K562 (cell line): ENCODE results near the gene POLD1. TPM values are rescaled to one million over a fixed set of nuclear protein-coding genes. Genes with fewer than 3 reads are reported as not detected.

Source experiments
- ATAC-seq: fragments of 200-7000 bp; cut with Tn5 transposase; 3 replicates; pipeline ENCODE4 v1.9.1; 2020; ENCODE audit warnings: moderate library complexity
- BruUV-seq: library from RNA; stranded (reverse); fragments of 400-500 nt; replicated peaks from 2 replicates; lab custom pipeline; 2021; lab: Mats Ljungman, UMichigan
- CTCF ChIA-PET: fragments of 300-600 bp; formaldehyde crosslinking; extraction: SDS; loops from one replicate; lab custom pipeline; 2021; ENCODE audit warnings: low intra/inter-chr PET ratio; lab: Yijun Ruan, JAX
- POLR2A ChIA-PET: fragments of 300-600, 350-650 bp; sonication (Branson Sonifier 250); formaldehyde crosslinking; extraction: SDS; loops from one replicate; lab custom pipeline; 2021; ENCODE audit warnings: antibody characterized with exemption, inconsistent platforms; lab: Yijun Ruan, JAX
- DNase-seq, 4 experiments: peaks; one replicate each; pipeline versions ENCODE4 v3.0.0 to v3.0.0-alpha.2; 2011 to 2018; ENCODE audit warnings: low spot score in 3 of 4, mixed read lengths in 3 of 4; ENCODE audit errors: extremely low read depth in 1 of 4
- FAIRE-seq: peaks from 2 replicates; lab custom pipeline; 2011; peaks lifted over from hg19 to GRCh38; lab: Jason Lieb, UNC
- H2AFZ ChIP-seq: 2 replicates; pipeline ENCODE4 v1.6.0; 2011; ENCODE audit warnings: low read depth, low read length, control low read depth, inconsistent platforms
- H3K27ac ChIP-seq: fragments of 200-600 bp; 3 replicates; pipeline ENCODE4 v1.8.0; 2011; ENCODE audit warnings: low read depth, mild to moderate bottlenecking, control low read depth, inconsistent platforms, low read length, moderate library complexity, mixed read lengths; ENCODE audit errors: extremely low read depth
- H3K27me3 ChIP-seq, 2 experiments: fragments of 300-600 bp in 1 of 2; 2 replicates in 1 of 2; 3 replicates in 1 of 2; pipeline versions ENCODE4 v1.6.0 to v1.8.0; 2011; ENCODE audit warnings: inconsistent platforms in 2 of 2, low read length in 2 of 2, mild to moderate bottlenecking in 1 of 2, mixed read lengths in 1 of 2, moderate library complexity in 1 of 2; ENCODE audit not compliant: control insufficient read depth in 2 of 2, insufficient read depth in 2 of 2
- H3K36me3 ChIP-seq: fragments of 300-600 bp; 3 replicates; pipeline ENCODE4 v1.8.0; 2011; ENCODE audit warnings: mild to moderate bottlenecking, low read length, inconsistent platforms; ENCODE audit not compliant: control insufficient read depth, insufficient read depth
- H3K4me1 ChIP-seq, 2 experiments: fragments of 200-600 bp in 1 of 2; replicated peaks in 1 of 2; 2 replicates in 1 of 2; 3 replicates in 1 of 2; pipeline versions ENCODE4 v1.5.1 to v1.8.0; 2011; ENCODE audit warnings: inconsistent platforms in 2 of 2, low read length in 2 of 2, mild to moderate bottlenecking in 1 of 2, mixed read lengths in 1 of 2, moderate library complexity in 1 of 2; ENCODE audit not compliant: control insufficient read depth in 2 of 2, insufficient read depth in 2 of 2
- H3K4me2 ChIP-seq: 2 replicates; pipeline ENCODE4 v1.6.1; 2011; ENCODE audit warnings: low read length, control low read depth, inconsistent platforms, mixed read lengths; ENCODE audit not compliant: insufficient read depth
- H3K4me3 ChIP-seq: fragments of 200-600 bp; sonication (generic), shearing (Covaris generic); 2 replicates; pipeline ENCODE4 v1.5.1; 2016; ENCODE audit warnings: control low read depth, inconsistent platforms
- H3K79me2 ChIP-seq: fragments of 200-600 bp; 3 replicates; pipeline ENCODE4 v1.8.0; 2011; ENCODE audit warnings: low read length, inconsistent platforms; ENCODE audit not compliant: control insufficient read depth, insufficient read depth
- H3K9ac ChIP-seq, 2 experiments: 2 replicates each; pipeline versions ENCODE4 v1.6.0 to v1.6.1; 2011; ENCODE audit warnings: low read depth in 2 of 2, low read length in 2 of 2, control low read depth in 1 of 2, inconsistent platforms in 1 of 2, mild to moderate bottlenecking in 1 of 2, mixed read lengths in 1 of 2; ENCODE audit not compliant: insufficient read depth in 1 of 2
- H3K9me1 ChIP-seq: one replicate; pipeline ENCODE4 v1.6.0; 2011; ENCODE audit warnings: inconsistent platforms, mild to moderate bottlenecking, low read length, moderate library complexity; ENCODE audit not compliant: control insufficient read depth, insufficient read depth
- H3K9me3 ChIP-seq: replicated peaks from 2 replicates; pipeline ENCODE4 v1.5.1; 2011; ENCODE audit warnings: low read depth, low read length, inconsistent platforms; ENCODE audit not compliant: control insufficient read depth, insufficient read depth
- H4K20me1 ChIP-seq: replicated peaks from 2 replicates; pipeline ENCODE4 v1.6.1; 2011; ENCODE audit warnings: low read length, inconsistent platforms, mixed read lengths; ENCODE audit not compliant: control insufficient read depth, insufficient read depth
- HDAC2 ChIP-seq: fragments of 450-650 bp; IDR thresholded peaks from 2 replicates; pipeline ENCODE4 v1.6.1; 2016; ENCODE audit warnings: mild to moderate bottlenecking
- LEF1 ChIP-seq: fragments of 450-650 bp; IDR thresholded peaks from 2 replicates; pipeline ENCODE4 v1.6.1; 2016; ENCODE audit warnings: mild to moderate bottlenecking
- NEUROD1 ChIP-seq: fragments of 150-350 bp; IDR thresholded peaks from 2 replicates; pipeline ENCODE4 v1.6.1; 2014; ENCODE audit warnings: borderline replicate concordance, low read length, low read depth; ENCODE audit not compliant: partially characterized antibody
- NR2C1 ChIP-seq, 2 experiments: fragments of 450-650 bp; IDR thresholded peaks; 2 replicates each; pipeline ENCODE4 v1.6.1; 2017; ENCODE audit warnings: mild to moderate bottlenecking in 2 of 2, antibody characterized with exemption in 1 of 2, inconsistent platforms in 1 of 2, missing compliant biosample characterization in 1 of 2, missing genetic modification characterization in 1 of 2
- NR2C2 ChIP-seq, 2 experiments: fragments of 200-800 bp in 1 of 2; sonication (Bioruptor generic) in 1 of 2; sonication (generic) in 1 of 2; formaldehyde crosslinking in 1 of 2; IDR thresholded peaks; 2 replicates each; pipeline versions ENCODE4 v1.6.1 to v1.8.0; 2016 to 2022; ENCODE audit warnings: mild to moderate bottlenecking in 1 of 2, missing compliant biosample characterization in 1 of 2, missing genetic modification characterization in 1 of 2, missing genetic modification reagents in 1 of 2
- ZFP91 ChIP-seq: sonication (generic); formaldehyde crosslinking; IDR thresholded peaks from 2 replicates; pipeline ENCODE4 v1.8.0; 2022; ENCODE audit warnings: mild to moderate bottlenecking, missing genetic modification reagents
- ZNF740 ChIP-seq, 3 experiments: fragments of 200-800 bp in 1 of 3; sonication (Bioruptor generic) in 1 of 3; sonication (generic) in 1 of 3; formaldehyde crosslinking in 1 of 3; IDR thresholded peaks; 2 replicates each; pipeline versions ENCODE4 v1.6.1 to v1.8.0; 2016 to 2022; ENCODE audit warnings: mild to moderate bottlenecking in 2 of 3, missing compliant biosample characterization in 2 of 3, missing genetic modification characterization in 2 of 3, missing genetic modification reagents in 1 of 3
- whole genome bisulfite sequencing: fragments of 100-300 bp; shearing (Covaris generic); methylation state at CpG from one replicate; pipeline ENCODE4 v1.1.6; 2016; ENCODE audit warnings: low coverage, mixed read lengths; ENCODE audit not compliant: insufficient coverage; ENCODE audit errors: missing lambda C conversion rate; 5-methylcytosine and 5-hydroxymethylcytosine counted together
- in situ Hi-C: fragments of 300-500 bp; cut with MboI; formaldehyde crosslinking; loops from 4 replicates; pipeline ENCODE4 v1.15.0; 2018; ENCODE audit warnings: inconsistent platforms, mixed read lengths
- intact Hi-C: fragments of 100-400 bp; cut with micrococcal nuclease; formaldehyde crosslinking; loops from 2 replicates; pipeline ENCODE4 v1.14.2; 2022
- polyA plus RNA-seq, 8 experiments: library from polyadenylated mRNA; depleted of rRNA in 4 of 8; stranded (reverse) in 5 of 8; unstranded in 3 of 8; fragments of >200 nt; fragmentation: Nextera tagmentation in 2 of 8; fragmentation: Illumina TruSeq in 1 of 8; extraction: Ambion mirVana in 2 of 8; extraction: Trizol in 1 of 8; gene quantifications; 2 replicates each; pipeline versions ENCODE4 v1.2.1 to v1.2.3, GENCODE V29; 2011 to 2014; ENCODE audit warnings: inconsistent platforms in 1 of 8, missing spikeins in 1 of 8
- total RNA-seq, 7 experiments: library from RNA; depleted of rRNA in 6 of 7; stranded (reverse); fragments of >200 nt in 6 of 7; fragmentation: Illumina TruSeq in 2 of 7; extraction: Trizol in 2 of 7; gene quantifications; 2 replicates each; pipeline versions ENCODE4 v1.2.1 to v1.2.3, GENCODE V29; 2011 to 2021; ENCODE audit warnings: low replicate concordance in 1 of 7

The POLD1 gene
- total and polyA plus RNA-seq, 9 of the 15 experiments (the other 6 are each of a cell fraction or from before 2014, with no cell fraction given), result 1.3 to 312 (median 47.8) TPM

DNA sequence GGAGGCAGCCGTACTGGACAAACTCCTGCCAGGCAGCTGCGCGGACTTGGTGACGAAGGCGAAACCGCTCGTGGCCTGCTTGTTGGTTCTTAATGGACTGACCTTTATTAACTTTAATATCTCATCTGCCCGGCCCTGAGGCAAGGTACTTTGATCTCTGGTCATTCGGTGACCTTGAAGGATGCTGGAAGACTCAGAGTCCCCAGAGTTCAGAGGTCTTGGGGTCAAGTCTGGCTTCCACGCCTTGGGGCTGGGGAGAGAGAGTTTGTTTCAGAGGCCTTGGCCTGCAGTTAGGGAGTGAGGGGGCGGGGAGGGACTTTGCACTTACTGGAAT, 82.5 kb downstream of the POLD1 start:
- Histone ChIP-seq H3K79me2 (no peaks in the 10 kb centered on the region), H3K27me3 (peaks cover 0 to 18% of the 10 kb centered on the region in 2 experiments; a peak in 3 of 5 replicates), H4K20me1 (no peaks in the 10 kb centered on the region), H3K4me1 (peaks cover 8 to 35% of the 10 kb centered on the region in 2 experiments; a peak in 4 of 5 replicates), H3K4me3 (no peak overlapping the region), H3K27ac (no peak overlapping the region), H2AFZ (peak overlapping the region; percentile 85), H3K9me1 (no peaks in the 10 kb centered on the region), H3K9me3 (no peaks in the 10 kb centered on the region; the same call in 1 of the 2 replicates), H3K9ac (peak overlapping the region in 1 of 2 experiments; percentile 53; a peak in 2 of 4 replicates), H3K4me2 (no peak overlapping the region), H3K36me3 (no peaks in the 10 kb centered on the region)
- intact Hi-C loops, result no loop called here
- FAIRE-seq, result peak; percentile 26
- CTCF ChIA-PET, result no interaction called here
- no TSS peak for BruUV-seq
- TF ChIP-seq NR2C1 (IDR thresholded peaks at IDR 0.05) (peak; percentile 51), NR2C1 (tag; IDR thresholded peaks at IDR 0.05) (peak; percentile 40; the same call in 1 of the 2 replicates), LEF1 (no peak), ZFP91 (CRISPR knock-in tag) (no peak), NR2C2 (CRISPR knock-in tag; IDR thresholded peaks at IDR 0.05) (no peak), NR2C2 (tag; IDR thresholded peaks at IDR 0.05) (peak; percentile 8; the same call in 1 of the 2 replicates), HDAC2 (no peak), NEUROD1 (no peak), ZNF740 (CRISPR knock-in tag; IDR thresholded peaks at IDR 0.05) (no peak), ZNF740 (tag; IDR thresholded peaks at IDR 0.05) (no peak)
- in situ Hi-C loops, result no loop called here
- no peak for DNase-seq
- ATAC-seq, result no peak
- 74% methylated on average over 11 of the region's 11 CpGs for WGBS
- POLR2A ChIA-PET, result interaction anchor here (1.2 to 1.5 kb wide), 4 partner anchors 8 to 109 kb away, joined by 3 to 9 read pairs (median 6); partner anchors contain the start of gene POLD1
